H1 (cell line): Measurements from ENCODE around the gene GHRL. TPM values are rescaled to one million over a fixed set of nuclear protein-coding genes. Genes with fewer than 3 reads are reported as not detected.

Experiments used
- BACH1 ChIP-seq: IDR thresholded peaks from 2 replicates; pipeline ENCODE4 v1.6.1; 2012; ENCODE audit warnings: low read length, improper control_type of control experiment
- BCL11A ChIP-seq, 2 experiments: IDR thresholded peaks; one replicate each; pipeline ENCODE4 v1.6.1; 2011; ENCODE audit warnings: low read depth in 2 of 2, low read length in 2 of 2, mild to moderate bottlenecking in 2 of 2
- CTBP2 ChIP-seq: IDR thresholded peaks from 2 replicates; pipeline ENCODE4 v1.7.0; 2011; ENCODE audit warnings: borderline replicate concordance, mild to moderate bottlenecking, moderate library complexity, mixed read lengths, low read length; ENCODE audit not compliant: insufficient read depth, insufficient read length
- EP300 ChIP-seq, 2 experiments: IDR thresholded peaks; 1 replicate in 1 of 2; 2 replicates in 1 of 2; pipeline ENCODE4 v1.6.1; 2011 to 2012; ENCODE audit warnings: low read depth in 2 of 2, low read length in 2 of 2, mild to moderate bottlenecking in 2 of 2, borderline replicate concordance in 1 of 2, inconsistent platforms in 1 of 2, moderate library complexity in 1 of 2
- FOSL1 ChIP-seq: IDR thresholded peaks from 2 replicates; pipeline ENCODE4 v1.6.1; 2011; ENCODE audit warnings: mild to moderate bottlenecking, low read depth, low read length, moderate library complexity; ENCODE audit not compliant: insufficient read depth
- HDAC2 ChIP-seq, 2 experiments: fragments of 300-600 bp in 1 of 2; sonication (generic) in 1 of 2; IDR thresholded peaks; 2 replicates each; pipeline ENCODE4 v1.6.1; 2011 to 2012; ENCODE audit warnings: low read depth in 2 of 2, low read length in 2 of 2, mild to moderate bottlenecking in 2 of 2, moderate library complexity in 2 of 2, borderline replicate concordance in 1 of 2, inconsistent platforms in 1 of 2
- POLR2AphosphoS5 ChIP-seq: IDR thresholded peaks from 2 replicates; pipeline ENCODE4 v1.6.1; 2011; ENCODE audit warnings: low read depth, low read length
- polyA plus RNA-seq, 7 experiments: library from polyadenylated mRNA; depleted of rRNA in 3 of 7; stranded (reverse) in 5 of 7; unstranded in 2 of 7; fragments of >200 nt in 5 of 7; fragments of 200-250 nt in 2 of 7; gene quantifications; 1 replicate in 5 of 7; 2 replicates in 1 of 7; 4 replicates in 1 of 7; pipeline versions ENCODE4 v1.2.1 to v1.2.3, GENCODE V29; 2011 to 2013; ENCODE audit warnings: missing spikeins in 2 of 7, mixed read lengths in 2 of 7
- total RNA-seq: library from RNA; stranded (reverse); fragmentation: NEBNext Ultra II Directional; extraction: Animal tissue kit (Norgen Biotek cat#: 25700); gene quantifications from 2 replicates; pipeline ENCODE4 v1.2.1, GENCODE V29; 2021

The GHRL gene
- total and polyA plus RNA-seq, 2 of the 8 experiments (the other 6 are each of a cell fraction or from before 2014, with no cell fraction given) = 0.32 to 0.35 TPM

- no peak for TF ChIP-seq HDAC2 (IDR thresholded peaks at IDR 0.05; ENCODE audit: borderline replicate concordance in 1 of 2, low read depth in 2 of 2, low read length in 2 of 2)
- TF ChIP-seq BACH1 = no peak
- TF ChIP-seq EP300 (IDR thresholded peaks at IDR 0.05; ENCODE audit: borderline replicate concordance in 1 of 2, low read depth in 2 of 2, low read length in 2 of 2) = no peak
- no peak for TF ChIP-seq FOSL1
- TF ChIP-seq POLR2AphosphoS5 = no peak
- no peak for TF ChIP-seq BCL11A (IDR thresholded peaks at IDR 0.05; ENCODE audit: low read depth in 2 of 2, low read length in 2 of 2)
- no peak for TF ChIP-seq CTBP2
These were observed 41.3 kb upstream of the GHRL start (continued) for GRCh38 chr3:10334042-10334441.
